Measurements from ENCODE around the gene WDR5.

Gene WDR5

DNA sequence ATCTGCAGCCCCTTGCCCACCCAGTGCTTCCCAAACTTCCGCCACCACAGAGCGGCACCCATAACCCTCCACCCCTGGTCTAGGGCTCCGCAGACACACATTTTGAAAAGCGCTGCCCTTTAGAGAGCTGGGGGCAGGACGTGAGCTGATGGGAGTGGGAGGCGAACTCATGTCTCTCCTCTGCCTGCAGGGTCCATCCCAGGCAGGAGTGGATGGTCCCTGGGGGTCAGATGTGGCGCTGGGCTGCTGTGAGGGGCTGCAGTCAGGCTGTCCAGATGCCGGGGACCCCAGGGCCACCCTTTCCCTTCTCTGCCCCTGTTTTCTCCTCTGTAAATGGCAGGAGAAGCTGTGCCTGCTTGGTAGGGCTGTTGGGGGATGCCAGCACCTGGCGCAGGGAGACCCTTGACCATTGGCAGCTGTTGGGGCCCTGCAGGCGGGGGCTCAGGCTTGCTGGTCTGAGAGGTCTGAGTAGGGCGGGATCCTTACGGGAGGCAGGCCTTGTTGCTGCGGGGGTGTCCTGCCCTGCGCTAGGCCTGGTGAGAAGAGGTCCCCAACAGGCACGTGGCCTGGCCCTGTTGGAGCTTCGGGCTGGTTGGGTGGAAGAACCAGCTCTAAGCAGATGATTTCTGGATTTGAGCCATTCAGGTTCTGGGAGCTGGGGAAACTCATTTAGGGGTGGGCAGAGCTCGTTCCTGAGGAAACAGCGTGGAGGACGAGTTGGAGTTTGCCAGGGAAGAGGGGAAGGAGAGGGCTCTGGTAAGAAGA, 38.8 kb downstream of the WDR5 start:
- DNase-seq: no peak

DNA sequence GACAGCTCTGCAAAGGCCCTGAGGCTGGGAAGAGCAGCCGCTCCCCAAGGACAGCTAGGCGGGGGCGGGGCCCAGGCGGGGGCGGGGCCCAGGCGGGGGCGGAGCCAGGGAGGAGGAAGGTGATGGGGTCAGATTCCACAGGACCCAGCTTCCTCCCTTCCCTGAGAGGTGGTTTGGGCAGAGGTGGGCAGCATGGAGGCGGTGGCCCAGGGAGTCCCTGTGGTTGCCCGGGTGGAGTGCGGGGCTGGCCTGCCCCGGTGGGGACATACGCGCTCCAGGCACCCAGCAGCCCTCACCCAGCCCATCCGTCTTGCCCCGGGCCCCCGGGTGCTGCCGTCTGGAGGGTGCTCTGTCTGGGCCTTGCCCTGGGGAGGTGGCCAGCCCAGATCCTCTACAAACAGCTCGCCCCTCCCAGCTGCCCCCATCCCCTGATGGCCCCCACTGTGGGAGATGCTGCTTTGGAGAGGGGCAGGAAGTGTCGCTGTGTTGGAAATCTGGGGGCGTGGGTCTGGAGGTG, 39.5 kb downstream of the WDR5 start:
- DNase-seq: no peak

DNA sequence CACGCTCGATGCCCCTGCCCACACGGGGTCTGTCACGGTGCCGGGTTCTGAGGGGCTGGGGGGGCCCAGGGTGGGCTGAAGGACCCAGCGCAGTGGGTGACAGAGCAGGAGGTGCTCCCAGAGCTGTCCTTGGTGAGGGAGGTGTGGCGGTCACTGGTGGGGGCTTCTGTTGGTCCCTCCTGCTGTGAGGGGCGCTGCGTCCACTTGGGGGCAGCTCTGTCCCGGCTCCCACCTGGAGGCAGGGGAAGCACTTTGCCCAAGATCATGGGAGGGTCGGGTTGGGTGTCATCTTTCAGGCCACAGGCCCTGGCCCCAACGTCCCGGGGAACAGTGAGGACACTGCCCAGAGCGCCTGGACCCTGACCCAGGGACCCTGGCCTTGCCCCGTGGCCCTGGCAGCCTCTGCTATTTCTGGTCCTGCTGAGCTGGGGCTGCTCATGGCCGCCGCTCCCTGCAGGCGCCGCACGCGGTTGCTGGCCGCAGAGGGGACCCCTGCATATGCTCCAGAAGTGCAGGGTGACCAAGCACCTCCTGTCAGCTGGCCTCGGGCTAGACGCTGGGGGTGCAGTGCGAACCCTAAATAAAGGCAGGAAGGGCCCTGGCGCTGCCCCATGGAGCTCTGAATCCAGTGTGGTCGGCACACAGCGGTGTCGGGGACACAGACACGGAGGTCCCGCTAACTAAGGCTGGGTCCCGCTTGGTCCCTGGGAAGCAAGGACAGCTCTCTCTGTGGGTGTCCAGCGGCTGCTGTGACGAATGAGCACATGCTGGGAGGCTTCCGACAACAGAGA, 40.1 kb downstream of the WDR5 start:
- DNase-seq: no peak

DNA sequence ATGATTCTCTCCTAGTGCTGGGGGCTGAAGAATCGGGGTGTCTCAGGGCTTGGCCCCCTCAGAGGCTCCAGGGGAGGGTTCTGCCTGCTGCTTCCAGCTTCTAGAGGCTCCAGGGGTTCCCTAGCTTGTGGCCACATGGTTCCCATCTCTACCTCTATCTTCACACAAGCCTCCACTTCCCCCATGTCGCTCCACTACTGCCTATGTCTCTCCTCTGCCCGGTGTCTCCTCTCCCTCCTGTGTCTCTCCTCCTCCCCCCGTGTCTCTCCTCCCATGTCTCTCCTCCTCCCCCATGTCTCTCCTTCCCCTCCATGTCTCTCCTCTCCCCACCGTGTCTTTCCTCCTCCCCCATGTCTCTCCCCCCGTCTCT, 40.7 kb downstream of the WDR5 start:
- DNase-seq: no peak

DNA sequence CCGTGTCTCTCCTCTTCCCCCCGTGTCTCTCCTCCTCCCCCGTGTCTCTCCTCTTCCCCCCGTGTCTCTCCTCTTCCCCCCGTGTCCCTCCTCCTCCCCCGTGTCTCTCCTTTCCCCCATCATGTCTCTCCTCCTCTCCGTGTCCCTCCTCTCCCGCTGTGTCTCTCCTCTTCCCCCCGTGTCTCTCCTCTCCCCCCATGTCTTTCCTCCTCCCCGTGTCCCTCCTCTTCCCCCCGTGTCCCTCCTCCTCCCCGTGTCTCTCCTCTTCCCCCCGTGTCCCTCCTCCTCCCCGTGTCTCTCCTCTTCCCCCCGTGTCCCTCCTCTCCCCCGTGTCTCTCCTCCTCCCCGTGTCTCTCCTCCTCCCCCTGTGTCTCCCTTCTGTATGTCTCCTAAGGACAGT, 41.3 kb downstream of the WDR5 start:
- no peak for DNase-seq

DNA sequence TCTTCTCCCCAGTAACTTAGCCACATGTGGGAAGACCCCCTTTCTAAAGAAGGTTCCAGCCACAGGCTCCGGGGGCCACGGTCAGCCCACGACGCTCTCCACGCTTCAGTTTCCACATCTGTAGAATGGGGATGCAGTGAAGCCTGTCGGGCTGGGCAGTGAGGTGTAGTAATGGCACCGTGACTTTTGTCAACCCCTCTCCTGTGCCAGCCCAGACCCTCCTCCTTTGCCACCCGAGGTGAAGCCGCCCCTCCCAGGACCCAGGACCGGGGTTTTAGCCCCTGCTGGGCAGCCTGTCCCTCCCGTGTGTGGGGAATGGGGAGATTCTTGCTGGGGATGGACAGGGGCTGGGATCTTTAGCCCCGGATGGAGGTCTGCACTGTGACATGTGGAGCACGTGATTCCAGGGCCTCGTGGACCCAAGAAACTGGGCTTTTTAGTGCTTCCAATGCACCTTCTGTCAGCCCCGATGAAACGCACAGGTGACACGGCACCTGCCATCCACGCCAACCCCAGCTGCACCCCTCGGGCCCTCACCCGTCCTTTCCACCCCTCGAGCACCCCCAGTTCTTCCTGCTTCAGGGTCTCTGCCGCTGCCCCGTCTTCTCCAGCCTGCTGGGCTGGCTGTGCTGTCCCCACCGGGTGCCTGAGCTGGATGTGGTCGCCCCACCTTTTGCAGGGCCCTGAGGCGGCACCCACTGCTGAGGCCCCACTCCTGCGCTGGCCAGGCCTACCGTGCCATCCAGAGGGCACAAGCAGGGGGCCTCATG, 41.9 kb downstream of the WDR5 start:
- DNase-seq: no peak

DNA sequence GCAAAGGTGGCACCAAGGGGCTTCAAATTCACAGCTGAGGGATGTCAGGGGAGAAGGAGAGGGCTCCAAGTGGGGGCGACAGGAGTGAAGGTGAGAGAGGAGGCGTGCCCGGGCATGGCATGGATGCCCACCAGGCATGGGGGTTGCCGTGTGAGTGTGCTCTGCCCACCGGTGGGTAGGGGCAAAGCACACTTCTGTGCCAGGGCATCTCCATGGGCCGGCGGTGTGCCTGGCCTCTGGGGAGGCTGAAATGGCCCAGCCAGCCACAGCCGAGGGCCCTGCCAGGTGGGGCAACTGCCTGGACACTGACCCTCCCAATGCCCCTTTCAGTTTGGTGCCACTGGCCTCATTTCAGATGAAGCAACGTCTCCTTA, 42.5 kb downstream of the WDR5 start:
- DNase-seq: no peak

DNA sequence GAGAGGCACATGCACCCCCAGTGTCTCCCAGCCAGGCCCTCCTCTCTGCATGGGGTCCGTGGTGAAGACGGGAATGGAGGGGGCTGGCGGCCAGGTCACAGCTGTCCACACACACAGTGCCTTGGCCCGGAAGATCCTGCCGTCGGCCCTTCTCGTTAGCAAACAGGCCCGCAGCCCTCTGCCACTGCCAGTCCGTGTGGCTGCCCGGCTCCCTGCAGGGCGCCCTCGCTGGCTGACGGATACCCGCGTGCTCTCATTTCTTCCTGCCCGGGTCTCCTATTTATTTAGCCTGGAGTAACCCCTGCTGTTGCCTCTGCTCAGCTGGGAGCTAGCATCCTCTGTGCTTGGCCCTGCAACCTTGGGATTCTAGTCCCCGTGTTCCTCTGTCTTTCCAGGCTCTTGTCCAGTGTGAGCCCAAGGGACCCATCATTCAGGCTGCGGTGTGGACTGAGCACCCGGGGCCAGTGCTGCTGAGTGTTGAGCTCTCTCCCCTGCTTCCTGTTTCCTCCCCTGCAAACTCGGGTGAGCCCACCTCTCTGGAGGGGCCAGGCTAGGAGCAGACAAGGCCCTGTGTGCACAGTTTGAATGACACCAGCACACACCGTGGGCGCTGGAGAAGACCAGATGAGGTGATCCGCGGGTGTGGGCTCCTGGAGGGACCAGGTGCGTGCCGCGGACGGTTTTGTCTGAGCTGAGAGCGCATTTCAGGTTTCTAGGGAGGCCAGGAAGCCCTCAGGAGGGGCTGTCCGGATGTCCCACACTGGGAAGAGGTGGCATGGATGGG, 43.1 kb downstream of the WDR5 start:
- DNase-seq: no peak

DNA sequence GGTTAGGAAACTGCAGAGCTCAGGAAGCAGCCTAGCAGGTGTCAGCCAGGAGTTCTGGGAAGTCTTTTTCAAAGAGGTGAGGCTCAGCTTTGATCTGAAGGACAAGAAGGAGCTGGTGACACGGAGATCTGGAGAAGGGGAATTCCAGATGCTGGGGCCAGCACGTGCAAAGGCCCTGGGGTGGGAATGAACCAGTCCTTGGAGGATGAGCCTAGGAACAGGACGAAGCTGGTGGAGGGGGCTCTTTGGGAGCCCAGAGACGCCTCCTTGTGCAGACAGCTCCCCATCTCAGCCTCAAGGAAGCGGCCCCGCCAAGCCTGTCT, 43.7 kb downstream of the WDR5 start:
- DNase-seq: no peak

DNA sequence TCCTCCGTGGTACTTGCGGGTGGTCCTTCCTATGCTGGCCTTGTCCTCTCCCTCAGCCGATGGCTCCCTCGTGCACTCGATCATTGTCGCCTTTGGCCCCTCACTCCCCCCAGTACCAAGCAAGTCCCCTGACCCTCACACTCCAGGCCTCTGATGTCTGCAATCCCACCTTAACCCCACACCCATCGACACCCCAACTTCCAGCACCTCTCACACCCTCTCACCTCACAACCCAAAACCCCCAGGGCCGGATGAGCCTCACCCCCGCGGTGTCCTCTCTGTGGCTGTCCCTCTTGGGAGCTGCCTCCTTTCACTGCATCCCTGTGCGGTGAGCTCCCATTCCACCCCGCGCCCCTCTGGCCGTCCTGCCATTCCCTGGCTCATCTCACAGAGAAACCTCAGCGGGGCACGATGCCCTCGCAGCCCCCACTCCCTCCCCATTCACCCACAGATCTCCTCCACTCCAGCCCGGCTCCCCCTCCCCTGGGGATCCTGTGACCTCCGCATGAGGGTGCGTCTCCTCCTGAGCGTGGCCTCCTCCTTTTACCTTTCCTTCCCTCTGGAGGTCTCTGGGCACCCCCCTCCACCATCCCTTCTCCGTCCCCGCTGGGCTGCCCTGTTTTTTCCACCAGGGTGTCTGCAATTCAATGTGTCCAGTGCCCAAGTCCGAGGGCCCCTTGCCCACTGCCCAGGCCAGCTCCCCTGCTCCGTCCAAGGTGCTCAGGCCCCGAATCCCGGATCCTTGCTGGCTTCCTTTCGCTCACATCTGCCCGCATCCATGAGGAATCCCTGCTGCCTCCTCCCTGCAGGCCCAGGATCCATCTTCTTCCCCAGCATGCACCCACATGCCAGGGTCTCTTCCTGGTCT, 44.3 kb downstream of the WDR5 start:
- DNase-seq: no peak

DNA sequence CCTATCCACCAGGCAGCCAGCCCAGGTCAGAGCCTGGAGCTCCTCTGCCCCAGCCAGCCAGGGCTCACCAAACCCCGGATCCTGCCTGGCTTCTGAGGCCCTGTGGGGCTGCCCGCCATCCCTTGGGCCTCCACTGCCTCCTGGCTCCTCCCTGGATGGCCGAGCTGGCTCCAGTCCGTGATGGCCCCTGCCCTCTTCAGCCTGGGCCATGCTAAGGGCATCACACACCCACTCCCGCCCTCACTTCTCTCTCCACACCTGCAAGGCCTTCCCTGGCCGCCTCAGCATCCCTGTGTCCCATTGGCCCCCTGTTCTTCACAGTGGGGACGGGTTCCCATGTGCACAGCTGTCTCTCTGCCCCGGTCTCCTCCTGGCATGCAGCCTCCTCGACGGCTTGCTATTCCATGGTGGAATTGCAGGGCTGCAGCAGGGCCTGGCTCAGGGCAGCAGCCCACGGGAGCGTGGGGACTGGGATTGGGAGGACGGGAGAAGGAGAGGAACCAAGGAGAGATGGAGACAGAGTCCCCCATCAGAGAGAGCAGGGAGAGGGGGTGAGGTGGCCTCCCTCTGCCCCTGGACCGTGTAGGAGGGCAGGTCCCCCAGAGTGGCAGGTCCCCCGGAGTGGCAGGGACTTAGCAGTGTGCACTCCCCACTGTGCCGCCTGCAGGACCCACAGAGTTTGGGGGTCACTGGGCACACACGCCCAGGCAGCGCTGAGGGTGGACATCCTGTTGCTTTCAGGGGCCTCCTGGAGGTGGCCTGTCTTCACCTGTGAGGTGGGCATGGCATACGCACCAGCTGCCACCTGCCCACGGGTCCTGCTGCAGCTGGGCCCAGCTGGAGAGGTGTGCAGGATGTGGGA, 45.1 kb downstream of the WDR5 start:
- DNase-seq: no peak

DNA sequence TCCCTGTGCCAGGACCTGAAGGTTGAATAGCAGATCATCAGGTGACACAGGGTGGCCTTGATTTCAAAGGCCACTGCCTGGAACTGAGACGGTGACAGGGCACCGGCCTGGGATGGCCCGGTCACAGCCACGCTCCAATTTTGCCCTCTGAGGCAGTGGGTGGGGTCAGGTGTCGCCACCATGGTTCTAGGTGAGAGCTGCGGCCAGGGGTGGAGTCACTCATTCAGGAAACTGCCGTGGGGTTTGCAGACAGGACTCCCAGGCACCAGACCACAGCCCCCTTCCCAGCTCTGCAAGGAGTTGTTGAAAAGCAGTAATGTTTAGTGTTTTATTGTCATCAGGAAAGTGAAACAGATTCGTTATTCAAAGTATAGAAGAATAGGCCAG, 45.8 kb downstream of the WDR5 start:
- DNase-seq: no peak

DNA sequence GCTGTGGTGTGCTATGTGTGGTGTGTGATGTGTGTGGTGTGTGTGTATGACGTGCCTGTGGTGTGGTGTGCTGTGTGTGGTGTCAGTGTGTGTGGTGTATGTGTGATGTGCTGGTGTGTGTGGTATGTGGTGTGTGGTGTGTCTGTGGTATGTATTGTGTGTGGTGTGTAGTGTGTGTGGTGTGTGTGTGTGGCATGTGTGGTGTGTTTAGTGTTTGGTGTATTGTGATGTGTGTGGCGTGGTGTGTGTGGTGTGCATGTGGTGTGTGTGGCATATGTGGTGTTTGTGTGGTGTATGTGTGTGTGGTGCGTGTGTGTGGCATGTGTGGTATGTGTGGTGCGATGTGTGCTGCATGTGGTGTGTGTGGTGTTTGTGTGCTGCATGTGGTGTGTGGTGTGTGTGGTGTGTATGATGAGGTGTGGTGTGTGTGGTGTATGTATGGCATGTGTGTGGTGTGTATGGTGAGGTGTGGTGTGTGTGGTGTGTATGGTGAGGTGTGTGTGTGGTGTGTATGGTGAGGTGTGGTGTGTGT, 46.7 kb downstream of the WDR5 start:
- no peak for DNase-seq

DNA sequence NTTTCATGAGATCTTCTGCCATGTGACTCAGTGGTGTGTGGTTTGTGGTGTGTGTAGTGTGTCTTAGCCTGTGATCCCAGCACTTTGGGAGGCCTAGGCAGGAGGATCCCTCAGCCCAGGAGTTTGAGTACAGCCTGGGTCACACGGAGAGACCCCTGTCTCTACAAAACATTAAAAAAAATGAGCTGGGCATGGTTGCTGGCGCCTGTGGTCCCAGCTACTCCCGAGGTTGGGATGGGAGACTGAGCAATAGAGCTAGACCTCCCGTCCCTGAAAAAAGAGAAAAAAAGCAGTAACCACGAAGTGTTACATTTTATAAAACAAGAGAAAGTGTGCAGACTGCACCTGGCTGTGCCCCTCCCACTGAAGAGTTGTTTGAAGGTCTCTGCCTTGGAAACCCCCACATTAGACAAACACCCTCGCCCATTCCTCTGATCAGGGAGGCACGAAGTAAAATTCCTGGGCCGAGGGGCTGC, 49.7 kb downstream of the WDR5 start:
- DNase-seq: no peak

DNA sequence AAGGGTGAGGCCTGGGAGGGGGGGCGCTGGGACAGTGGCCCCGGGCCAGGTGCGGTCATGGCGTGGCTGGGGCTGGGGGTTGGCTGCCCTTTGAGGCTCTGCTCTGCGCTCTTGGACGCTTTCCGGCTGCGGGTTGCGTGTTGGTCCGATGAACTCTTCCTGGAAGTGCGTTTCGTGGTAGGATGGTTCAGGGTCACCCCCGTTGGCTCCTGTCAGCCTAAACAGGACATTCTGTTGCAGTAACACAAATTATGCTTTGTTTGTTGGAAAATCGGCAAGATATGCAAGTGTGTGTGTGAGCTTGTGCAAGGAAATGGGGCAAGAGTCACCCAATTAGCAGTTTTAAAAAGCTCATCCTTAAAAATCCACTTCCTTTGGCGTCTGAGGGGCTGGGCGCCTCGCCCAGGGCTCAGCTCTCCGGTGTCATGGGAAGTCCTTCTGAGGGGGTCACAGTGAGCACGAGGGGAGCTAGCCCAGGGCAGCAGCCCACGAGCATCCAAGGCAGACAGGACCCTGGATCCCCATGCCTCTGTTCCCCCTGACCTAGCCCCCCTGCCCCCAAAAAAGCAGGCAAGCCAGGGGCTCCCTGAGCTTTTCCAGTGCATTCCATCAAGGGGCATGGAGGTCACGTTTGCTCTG, 50.7 kb downstream of the WDR5 start:
- DNase-seq: no peak

DNA sequence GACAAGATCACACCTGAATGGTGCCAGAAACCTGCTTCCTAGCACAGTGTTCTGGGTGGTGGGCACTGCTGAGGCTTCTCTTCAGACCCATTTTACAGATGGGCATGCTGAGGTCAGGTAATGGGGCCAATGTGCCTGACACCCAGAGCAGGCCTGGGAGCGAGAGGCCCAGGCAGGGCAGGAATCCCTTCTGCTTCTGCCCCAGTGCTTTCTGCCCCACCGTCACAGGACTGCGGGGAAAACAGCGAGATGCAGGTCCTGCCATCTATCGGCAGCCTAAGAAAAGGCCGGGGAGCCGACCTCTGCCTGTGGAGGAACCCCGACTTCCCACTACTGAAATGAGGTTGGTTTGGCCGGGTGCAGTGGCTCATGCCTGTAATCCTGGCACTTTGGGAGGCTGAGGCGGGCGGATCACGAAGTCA, 51.2 kb downstream of the WDR5 start:
- no peak for DNase-seq

DNA sequence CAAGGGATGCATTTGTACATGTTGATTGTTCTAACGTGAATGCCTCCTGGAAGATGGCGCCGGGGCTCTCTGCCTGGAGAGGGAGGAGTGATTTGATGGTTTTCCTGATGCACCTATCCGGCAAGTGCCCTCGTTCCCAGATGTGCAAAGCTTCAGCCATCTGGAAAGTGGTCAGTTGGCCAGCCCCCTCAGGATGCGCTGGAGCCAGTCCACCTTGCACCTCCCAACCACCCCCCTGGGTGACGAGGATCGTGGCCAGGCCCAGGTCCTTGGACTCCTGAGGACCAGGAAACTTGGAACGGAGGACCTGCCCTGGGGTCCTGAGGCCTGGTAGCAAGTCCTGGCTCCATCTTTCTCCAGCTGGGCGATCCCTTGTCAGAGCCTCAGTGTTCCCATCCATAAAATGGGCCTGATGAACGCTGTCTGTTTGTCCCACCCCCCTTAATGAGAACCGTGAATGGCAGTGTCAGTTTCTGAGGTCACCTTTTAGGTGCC, 52.1 kb downstream of the WDR5 start:
- DNase-seq: no peak

DNA sequence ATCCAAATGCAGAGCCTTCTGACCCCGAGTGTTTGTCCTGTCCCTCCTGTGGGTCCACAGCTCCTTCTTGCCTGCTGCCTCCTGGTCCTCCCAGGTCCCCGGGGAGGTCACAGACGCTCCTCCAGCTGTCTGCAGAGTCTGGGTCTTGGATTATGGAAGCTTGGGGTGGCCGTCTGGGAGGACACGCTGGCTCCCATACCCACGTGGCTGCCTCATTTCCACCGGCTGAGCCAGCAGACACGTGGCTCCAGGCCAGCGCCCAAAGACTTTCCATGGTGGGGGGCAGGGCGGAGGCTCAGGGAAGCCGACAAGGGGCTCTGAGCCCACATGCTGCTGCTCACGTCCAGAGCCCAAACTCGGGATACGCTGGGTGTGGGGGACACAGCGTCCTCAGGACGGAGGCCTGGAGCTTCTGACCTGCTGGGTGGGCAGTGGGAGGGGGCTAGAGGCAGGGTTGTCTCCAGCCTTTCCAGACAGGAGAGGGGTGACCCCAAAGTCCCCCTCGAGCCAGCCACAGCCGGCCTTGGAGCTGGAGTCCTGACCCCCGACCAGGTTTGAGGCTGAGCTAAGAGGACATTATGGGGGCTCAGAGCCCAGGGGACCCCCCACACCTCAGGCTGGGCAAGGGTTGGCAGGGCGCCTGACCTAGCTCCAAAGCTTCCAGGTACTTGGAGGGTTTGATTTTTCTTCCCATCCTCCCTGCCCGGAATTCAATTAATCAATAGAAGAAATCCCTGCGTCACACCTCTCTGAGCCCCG, 52.7 kb downstream of the WDR5 start:
- DNase-seq: no peak

DNA sequence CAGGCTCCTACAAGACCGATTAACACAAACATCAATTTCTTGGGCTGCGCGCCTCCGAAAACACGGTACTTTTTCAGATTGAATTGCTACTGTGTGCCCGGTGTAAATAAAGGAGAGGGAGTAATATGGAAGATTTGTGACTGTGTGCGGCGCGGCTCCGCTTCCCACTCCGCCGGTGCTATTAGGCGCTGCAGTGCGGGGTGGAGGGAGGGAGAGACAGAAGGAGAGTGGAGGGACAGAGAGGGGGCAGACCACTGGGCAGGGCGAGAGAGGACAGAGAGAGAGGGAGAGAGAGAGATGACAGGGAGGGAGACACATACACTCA, 53.2 kb downstream of the WDR5 start:
- no peak for DNase-seq

Measured in SHP77 treated with DMSO at 0.1 percent for 48 hours (cell line).